ENCODE measurements around the gene KCNK5. TPM values are rescaled to one million over a fixed set of nuclear protein-coding genes. Genes with fewer than 3 reads are reported as not detected.

KCNK5 gene
- polyA plus RNA-seq, 1 donor from 2014 or later: not detected

- H3K4me3 ChIP-seq (ENCODE audit: low read length): no peak overlapping the region
- H3F3A ChIP-seq (ENCODE audit: insufficient read depth, low read length, poor library complexity, severe bottlenecking): no peaks in the 10 kb centered on the region
- no peak for TF ChIP-seq SMC3 (conservative IDR thresholded peaks at IDR 0.05; ENCODE audit: poor library complexity)
- TF ChIP-seq EZH2 (IDR thresholded peaks at IDR 0.05; ENCODE audit: borderline replicate concordance, insufficient read depth, low read length, poor library complexity, severe bottlenecking): no peak
- no peak for TF ChIP-seq RAD21 (conservative IDR thresholded peaks at IDR 0.05)
- no peak for TF ChIP-seq CTCF (IDR thresholded peaks at IDR 0.05; ENCODE audit: poor library complexity, severe bottlenecking)
- TF ChIP-seq POLR2AphosphoS5 (IDR thresholded peaks at IDR 0.05): no peak
- TF ChIP-seq MXI1 (conservative IDR thresholded peaks at IDR 0.05; ENCODE audit: poor library complexity, severe bottlenecking): no peak
- TF ChIP-seq REST (IDR thresholded peaks at IDR 0.05; ENCODE audit: borderline replicate concordance): no peak
- no peak for TF ChIP-seq TAF1 (IDR thresholded peaks at IDR 0.05; ENCODE audit: low read depth)
- TF ChIP-seq EP300 (conservative IDR thresholded peaks at IDR 0.05; ENCODE audit: poor library complexity, severe bottlenecking): no peak
- no peaks in the 10 kb centered on the region for H3K9me2 ChIP-seq (ENCODE audit: insufficient read depth, low read length)
- H3K9ac ChIP-seq (ENCODE audit: low read length): no peak overlapping the region
- no peaks in the 10 kb centered on the region for H3K27me3 ChIP-seq (ENCODE audit: insufficient read depth, low read depth, low read length)
- H3K79me2 ChIP-seq (replicated peaks; ENCODE audit: insufficient read depth, low read length): no peaks in the 10 kb centered on the region
- no peaks in the 10 kb centered on the region for H3K36me3 ChIP-seq (ENCODE audit: insufficient read depth, low read length)
- no peaks in the 10 kb centered on the region for H3K9me3 ChIP-seq (ENCODE audit: low read length)
- H4K20me1 ChIP-seq (ENCODE audit: insufficient read depth): no peaks in the 10 kb centered on the region
- H2AFZ ChIP-seq (ENCODE audit: low read depth, low read length): no peak overlapping the region
- H3K4me2 ChIP-seq (ENCODE audit: low read length): no peak overlapping the region
- H3K27ac ChIP-seq (ENCODE audit: low read length): no peak overlapping the region
Observed at GRCh38 chr6:39203436-39204159, 25.7 kb downstream of the KCNK5 start.

GRCh38 chr6:39202166-39202565, 27.1 kb downstream of the KCNK5 start:
- no peak overlapping the region for H3K4me2 ChIP-seq (ENCODE audit: low read length)
- no peak overlapping the region for H3K4me3 ChIP-seq (ENCODE audit: low read length)
- H4K20me1 ChIP-seq (ENCODE audit: insufficient read depth): no peaks in the 10 kb centered on the region
- no peak for TF ChIP-seq TAF1 (IDR thresholded peaks at IDR 0.05; ENCODE audit: low read depth)
- TF ChIP-seq SMC3 (conservative IDR thresholded peaks at IDR 0.05; ENCODE audit: poor library complexity): no peak
- no peak for TF ChIP-seq MXI1 (conservative IDR thresholded peaks at IDR 0.05; ENCODE audit: poor library complexity, severe bottlenecking)
- TF ChIP-seq REST (IDR thresholded peaks at IDR 0.05; ENCODE audit: borderline replicate concordance): no peak
- TF ChIP-seq POLR2AphosphoS5 (IDR thresholded peaks at IDR 0.05): no peak
- no peak for TF ChIP-seq EZH2 (IDR thresholded peaks at IDR 0.05; ENCODE audit: borderline replicate concordance, insufficient read depth, low read length, poor library complexity, severe bottlenecking)
- no peak for TF ChIP-seq RAD21 (conservative IDR thresholded peaks at IDR 0.05)
- no peak for TF ChIP-seq EP300 (conservative IDR thresholded peaks at IDR 0.05; ENCODE audit: poor library complexity, severe bottlenecking)
- H3F3A ChIP-seq (ENCODE audit: insufficient read depth, low read length, poor library complexity, severe bottlenecking): no peaks in the 10 kb centered on the region
- no peaks in the 10 kb centered on the region for H3K27me3 ChIP-seq (ENCODE audit: insufficient read depth, low read depth, low read length)
- H3K9ac ChIP-seq (ENCODE audit: low read length): no peak overlapping the region
- H3K36me3 ChIP-seq (ENCODE audit: insufficient read depth, low read length): no peaks in the 10 kb centered on the region
- no peaks in the 10 kb centered on the region for H3K9me3 ChIP-seq (ENCODE audit: low read length)
- no peaks in the 10 kb centered on the region for H3K79me2 ChIP-seq (replicated peaks; ENCODE audit: insufficient read depth, low read length)
- no peak overlapping the region for H3K27ac ChIP-seq (ENCODE audit: low read length)
- H3K9me2 ChIP-seq (ENCODE audit: insufficient read depth, low read length): no peaks in the 10 kb centered on the region
- no peak overlapping the region for H2AFZ ChIP-seq (ENCODE audit: low read depth, low read length)

Measured in neural cell (in vitro differentiated cells).